Keratinocyte (primary cell): ENCODE measurements around the gene CNPPD1. TPM values are rescaled to one million over a fixed set of nuclear protein-coding genes. Genes with fewer than 3 reads are reported as not detected.

Experiments used
- DNase-seq: peaks from one replicate; pipeline ENCODE4 v3.0.0-alpha.2; 2011; ENCODE audit warnings: low read depth, missing footprints, low spot score
- FAIRE-seq: peaks from 2 replicates; lab custom pipeline; 2011; peaks lifted over from hg19 to GRCh38; lab: Jason Lieb, UNC
- H2AFZ ChIP-seq: 2 replicates; pipeline ENCODE4 v1.6.0; 2012; ENCODE audit warnings: low read length, control low read depth, inconsistent platforms; ENCODE audit not compliant: control insufficient read depth
- H3K27ac ChIP-seq: 2 replicates; pipeline ENCODE4 v1.5.1; 2011; ENCODE audit warnings: low read length; ENCODE audit not compliant: control insufficient read depth, insufficient read depth
- H3K27me3 ChIP-seq: 3 replicates; pipeline ENCODE4 v1.6.0; 2011; ENCODE audit warnings: low read length; ENCODE audit not compliant: control insufficient read depth, insufficient read depth; ENCODE audit errors: extremely low read depth
- H3K36me3 ChIP-seq, 2 experiments: 2 replicates in 1 of 2; 3 replicates in 1 of 2; pipeline ENCODE4 v1.5.1; 2011; ENCODE audit warnings: low read length in 2 of 2, mild to moderate bottlenecking in 1 of 2; ENCODE audit not compliant: control insufficient read depth in 2 of 2, insufficient read depth in 2 of 2; ENCODE audit errors: extremely low read depth in 1 of 2
- H3K4me1 ChIP-seq: 3 replicates; pipeline ENCODE4 v1.5.1; 2011; ENCODE audit warnings: low read length; ENCODE audit not compliant: control insufficient read depth, insufficient read depth; ENCODE audit errors: extremely low read depth
- H3K4me2 ChIP-seq: 3 replicates; pipeline ENCODE4 v1.6.0; 2011; ENCODE audit warnings: low read depth, low read length; ENCODE audit not compliant: control insufficient read depth, insufficient read depth; ENCODE audit errors: extremely low read depth
- H3K4me3 ChIP-seq, 3 experiments: fragments of 200-600 bp in 1 of 3; sonication (generic) in 1 of 3; 2 replicates in 2 of 3; 3 replicates in 1 of 3; pipeline ENCODE4 v1.5.1; 2011 to 2016; ENCODE audit warnings: low read length in 3 of 3, mild to moderate bottlenecking in 3 of 3, control low read depth in 2 of 3, inconsistent platforms in 1 of 3, low read depth in 1 of 3, mixed read lengths in 1 of 3, mixed run types in 1 of 3, moderate library complexity in 1 of 3; ENCODE audit not compliant: control insufficient read depth in 2 of 3, insufficient read depth in 2 of 3; ENCODE audit errors: extremely low read depth in 1 of 3
- H3K79me2 ChIP-seq: 2 replicates; pipeline ENCODE4 v1.6.0; 2012; ENCODE audit warnings: low read length; ENCODE audit not compliant: control insufficient read depth, insufficient read depth
- H3K9ac ChIP-seq: 3 replicates; pipeline ENCODE4 v1.6.0; 2011; ENCODE audit warnings: low read length; ENCODE audit not compliant: control insufficient read depth, insufficient read depth; ENCODE audit errors: extremely low read depth
- H3K9me1 ChIP-seq: 3 replicates; pipeline ENCODE4 v1.6.0; 2011; ENCODE audit warnings: low read length; ENCODE audit not compliant: control insufficient read depth, insufficient read depth; ENCODE audit errors: extremely low read depth
- H3K9me3 ChIP-seq: 2 replicates; pipeline ENCODE4 v1.5.1; 2012; ENCODE audit warnings: low read depth, low read length; ENCODE audit not compliant: control insufficient read depth
- H4K20me1 ChIP-seq: 3 replicates; pipeline ENCODE4 v1.6.0; 2011; ENCODE audit warnings: low read length; ENCODE audit not compliant: control insufficient read depth, insufficient read depth; ENCODE audit errors: extremely low read depth
- CTCF ChIP-seq, 3 experiments: IDR thresholded peaks in 1 of 3; conservative IDR thresholded peaks in 1 of 3; optimal IDR thresholded peaks in 1 of 3; 2 replicates in 2 of 3; 3 replicates in 1 of 3; pipeline versions ENCODE3 to v1.5.1; 2011; ENCODE audit warnings: low read length in 3 of 3, mild to moderate bottlenecking in 3 of 3, moderate library complexity in 2 of 3, control low read depth in 1 of 3, inconsistent platforms in 1 of 3; ENCODE audit not compliant: insufficient read depth in 2 of 3; ENCODE audit errors: extremely low read depth in 1 of 3
- EZH2 ChIP-seq: IDR thresholded peaks from one replicate; pipeline ENCODE4 v1.6.1; 2012; ENCODE audit warnings: inconsistent platforms, mild to moderate bottlenecking, low read length, moderate library complexity
- dilution Hi-C: fragments of 300-500 bp; cut with MboI; formaldehyde crosslinking; loops from one replicate; pipeline ENCODE4 v1.7.0; 2020; ENCODE audit warnings: low sequenced_read_pairs; ENCODE audit not compliant: extremely low pct_ligation_motif_present
- polyA plus RNA-seq, 5 experiments: library from polyadenylated mRNA; depleted of rRNA in 3 of 5; stranded (reverse) in 3 of 5; stranded (forward) in 1 of 5; unstranded in 1 of 5; fragments of >200 nt; gene quantifications; 1 replicate in 1 of 5; 2 replicates in 3 of 5; 3 replicates in 1 of 5; pipeline versions ENCODE4 v1.2.1 to v1.2.3, GENCODE V29; 2011 to 2012; ENCODE audit warnings: missing spikeins in 2 of 5, low read depth in 1 of 5, low replicate concordance in 1 of 5

CNPPD1 gene
- polyA plus RNA-seq, 1 donor (not counting 4 experiments of a cell fraction or from before 2014, with no cell fraction given) = 26.1 TPM

- no peak overlapping the region for H3K27ac ChIP-seq
- no peak for DNase-seq
- H3K4me2 ChIP-seq = no peak overlapping the region
- dilution Hi-C loops = no loop called here
- H3K9me1 ChIP-seq = no peaks in the 10 kb centered on the region
- TF ChIP-seq EZH2 (no peak), CTCF (optimal IDR thresholded peaks at IDR 0.05 in 1 of 3, IDR thresholded peaks at IDR 0.05 in 1 of 3, conservative IDR thresholded peaks at IDR 0.05 in 1 of 3; ENCODE audit: extremely low read depth in 1 of 3, insufficient read depth in 2 of 3, low read length in 3 of 3) (no peak)
- H3K79me2 ChIP-seq = no peaks in the 10 kb centered on the region
- H3K36me3 ChIP-seq = no peaks in the 10 kb centered on the region
- no peak overlapping the region for H3K4me3 ChIP-seq
- no peaks in the 10 kb centered on the region for H3K4me1 ChIP-seq
- no peak overlapping the region for H3K9ac ChIP-seq
- H3K27me3 ChIP-seq = no peaks in the 10 kb centered on the region
- H3K9me3 ChIP-seq = no peaks in the 10 kb centered on the region
- no peak overlapping the region for H2AFZ ChIP-seq
- no peaks in the 10 kb centered on the region for H4K20me1 ChIP-seq
- no peak for FAIRE-seq
Observed at GRCh38 chr2:219129589-219129988, 47.1 kb downstream of the CNPPD1 start.

GRCh38 chr2:219128396-219128795 is 48.3 kb downstream of the CNPPD1 start:
- no peak overlapping the region for H3K4me2 ChIP-seq
- no peaks in the 10 kb centered on the region for H4K20me1 ChIP-seq
- no peaks in the 10 kb centered on the region for H3K79me2 ChIP-seq
- no peak overlapping the region for H2AFZ ChIP-seq
- H3K4me1 ChIP-seq = no peaks in the 10 kb centered on the region
- H3K9me1 ChIP-seq = peaks cover 2% of the 10 kb centered on the region
- no peaks in the 10 kb centered on the region for H3K9me3 ChIP-seq
- no peak overlapping the region for H3K4me3 ChIP-seq
- H3K36me3 ChIP-seq = peaks cover 0 to 1% of the 10 kb centered on the region in 2 experiments
- H3K27ac ChIP-seq = no peak overlapping the region
- H3K9ac ChIP-seq = no peak overlapping the region
- FAIRE-seq = no peak
- DNase-seq = no peak
- H3K27me3 ChIP-seq = no peaks in the 10 kb centered on the region
- no peak for TF ChIP-seq CTCF (optimal IDR thresholded peaks at IDR 0.05 in 1 of 3, IDR thresholded peaks at IDR 0.05 in 1 of 3, conservative IDR thresholded peaks at IDR 0.05 in 1 of 3; ENCODE audit: extremely low read depth in 1 of 3, insufficient read depth in 2 of 3, low read length in 3 of 3)
- no peak for TF ChIP-seq EZH2
- dilution Hi-C loops = no loop called here
